Memory B cell (primary cell): ENCODE data around the gene SLC16A11.
A peak's percentile ranks its signal among the peaks of the same experiment; 100 is the strongest.

Experiments used
- ATAC-seq: fragments of 150-1000 bp; cut with Tn5 transposase; 2 replicates; pipeline ENCODE4 v1.10.0; 2021; ENCODE audit warnings: low read depth, mild to moderate bottlenecking, moderate library complexity
- DNase-seq, 2 donors: peaks; one replicate each; pipeline ENCODE4 v3.0.0; 2022; ENCODE audit warnings: low spot score in 2 of 2
- H3K27ac Mint-ChIP-seq: one replicate; pipeline ENCODE4 v1.8.0; 2022; ENCODE audit warnings: mild to moderate bottlenecking, moderate library complexity, mixed read lengths
- H3K27me3 Mint-ChIP-seq: one replicate; pipeline ENCODE4 v1.8.0; 2022; ENCODE audit warnings: mixed read lengths
- H3K36me3 Mint-ChIP-seq: one replicate; pipeline ENCODE4 v1.8.0; 2022; ENCODE audit warnings: mild to moderate bottlenecking, mixed read lengths
- H3K4me1 Mint-ChIP-seq: one replicate; pipeline ENCODE4 v1.8.0; 2022; ENCODE audit warnings: mixed read lengths
- H3K4me3 Mint-ChIP-seq: one replicate; pipeline ENCODE4 v1.8.0; 2022; ENCODE audit warnings: mild to moderate bottlenecking, moderate library complexity, mixed read lengths
- H3K9me3 Mint-ChIP-seq: one replicate; pipeline ENCODE4 v1.8.0; 2022; ENCODE audit warnings: mixed read lengths

Gene SLC16A11

GRCh38 chr17:7014995-7015958 lies 28.6 kb downstream of the SLC16A11 start:
- DNase-seq = peak in 1 of 2 donors; percentile 72
- ATAC-seq = peak; percentile 41
- H3K36me3 Mint-ChIP-seq = peaks cover 9% of the 10 kb centered on the region
- no peaks in the 10 kb centered on the region for H3K9me3 Mint-ChIP-seq
- peaks cover 34% of the 10 kb centered on the region for H3K4me1 Mint-ChIP-seq
- H3K27me3 Mint-ChIP-seq = no peaks in the 10 kb centered on the region
- H3K27ac Mint-ChIP-seq = peak overlapping the region; percentile 99
- peak overlapping the region; percentile 92 for H3K4me3 Mint-ChIP-seq

GRCh38 chr17:7014261-7014994 lies 29.5 kb downstream of the SLC16A11 start:
- Mint-ChIP-seq H3K4me1 (peaks cover 38% of the 10 kb centered on the region), H3K36me3 (peaks cover 11% of the 10 kb centered on the region), H3K9me3 (no peaks in the 10 kb centered on the region), H3K4me3 (peak overlapping the region; percentile 96), H3K27ac (peak overlapping the region; percentile 99), H3K27me3 (no peaks in the 10 kb centered on the region)
- DNase-seq = peak; percentile 92 to 96
- peak; percentile 78 for ATAC-seq

DNA sequence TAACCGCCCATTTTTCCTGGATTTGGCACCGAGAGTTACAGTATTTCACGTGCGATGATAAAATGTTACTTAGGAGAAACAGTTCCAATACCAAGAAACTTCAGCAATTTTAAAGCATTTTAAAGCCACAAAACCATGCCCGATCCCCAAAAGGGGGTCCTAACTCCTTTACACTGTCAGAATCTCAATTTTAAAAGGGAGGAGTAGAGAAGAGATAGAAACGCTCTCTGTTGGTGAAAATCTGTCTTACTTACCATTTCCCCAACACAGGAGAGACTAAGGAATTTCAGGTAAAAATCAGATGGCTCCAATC lies 32.0 kb downstream of the SLC16A11 start:
- ATAC-seq (no peak), DNase-seq (no peak)
- H3K4me1 Mint-ChIP-seq = peaks cover 40% of the 10 kb centered on the region
- H3K36me3 Mint-ChIP-seq = peaks cover 6% of the 10 kb centered on the region
- H3K27ac Mint-ChIP-seq = peak overlapping the region; percentile 99
- H3K9me3 Mint-ChIP-seq = no peaks in the 10 kb centered on the region
- H3K4me3 Mint-ChIP-seq = peak overlapping the region; percentile 96
- no peaks in the 10 kb centered on the region for H3K27me3 Mint-ChIP-seq

- no peaks in the 10 kb centered on the region for H3K9me3 Mint-ChIP-seq
- ATAC-seq (no peak), DNase-seq (no peak)
- peak overlapping the region; percentile 96 for H3K4me3 Mint-ChIP-seq
- H3K36me3 Mint-ChIP-seq = peaks cover 4% of the 10 kb centered on the region
- peak overlapping the region; percentile 99 for H3K27ac Mint-ChIP-seq
- H3K27me3 Mint-ChIP-seq = no peaks in the 10 kb centered on the region
- peaks cover 41% of the 10 kb centered on the region for H3K4me1 Mint-ChIP-seq
Observed at GRCh38 chr17:7011415-7011814, 32.5 kb downstream of the SLC16A11 start.

DNA sequence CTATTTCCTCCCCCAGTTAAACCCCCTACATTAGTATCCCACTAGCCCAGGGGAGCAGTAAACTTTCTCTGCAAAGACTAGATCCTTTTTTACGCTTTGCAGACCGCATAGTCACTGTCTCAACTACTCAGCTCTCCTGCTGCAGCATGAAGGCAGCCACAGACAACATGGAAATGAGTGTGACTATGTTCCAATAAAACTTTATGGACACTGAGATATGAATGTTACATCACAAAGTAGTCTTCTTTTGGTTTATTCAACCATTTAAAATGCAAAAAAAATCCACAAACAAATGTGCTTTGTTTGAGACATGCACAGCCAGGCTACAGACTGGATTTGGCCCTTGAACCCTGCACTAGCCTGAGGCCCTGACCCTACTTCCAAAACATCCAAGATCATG lies 33.4 kb downstream of the SLC16A11 start:
- no peaks in the 10 kb centered on the region for H3K9me3 Mint-ChIP-seq
- no peak for ATAC-seq
- H3K27me3 Mint-ChIP-seq = no peaks in the 10 kb centered on the region
- H3K4me1 Mint-ChIP-seq = peaks cover 37% of the 10 kb centered on the region
- H3K4me3 Mint-ChIP-seq = peak overlapping the region; percentile 46
- peaks cover 4% of the 10 kb centered on the region for H3K36me3 Mint-ChIP-seq
- DNase-seq = no peak
- no peak overlapping the region for H3K27ac Mint-ChIP-seq

- Mint-ChIP-seq H3K36me3 (peaks cover 13% of the 10 kb centered on the region), H3K27ac (no peak overlapping the region)
- ATAC-seq = no peak
Observed at GRCh38 chr17:7007143-7007542, 36.7 kb downstream of the SLC16A11 start.

DNA sequence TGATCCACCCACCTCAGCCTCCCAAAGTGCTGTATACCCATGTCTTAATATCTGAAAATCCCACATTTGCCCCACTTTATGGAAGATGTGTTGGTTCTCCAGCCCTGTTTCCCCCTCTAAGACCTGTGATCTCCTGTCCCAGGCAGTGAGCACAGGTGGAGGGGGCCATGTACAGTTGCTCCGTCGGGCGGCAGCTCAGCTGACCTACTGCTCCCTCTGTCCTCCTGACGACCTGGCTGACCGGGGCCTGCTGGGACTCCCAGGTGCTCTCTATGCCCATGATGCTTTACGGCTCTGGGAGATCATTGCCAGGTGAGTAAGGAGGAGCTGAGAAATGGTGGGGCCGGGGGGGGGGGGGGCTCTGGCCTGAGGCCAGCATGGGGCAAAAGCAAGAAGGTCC lies 38.2 kb downstream of the SLC16A11 start:
- ATAC-seq (no peak), DNase-seq (no peak)
- H3K27me3 Mint-ChIP-seq = no peaks in the 10 kb centered on the region
- H3K36me3 Mint-ChIP-seq = peaks cover 22% of the 10 kb centered on the region
- no peaks in the 10 kb centered on the region for H3K9me3 Mint-ChIP-seq
- H3K4me1 Mint-ChIP-seq = peaks cover 23% of the 10 kb centered on the region
- H3K27ac Mint-ChIP-seq = no peak overlapping the region
- H3K4me3 Mint-ChIP-seq = no peak overlapping the region

More at GRCh38 chr17:7007143-7007542, 36.7 kb downstream of the SLC16A11 start:
- no peak overlapping the region for H3K4me3 Mint-ChIP-seq
- DNase-seq = no peak
- H3K4me1 Mint-ChIP-seq = peaks cover 23% of the 10 kb centered on the region
- H3K27me3 Mint-ChIP-seq = no peaks in the 10 kb centered on the region
- no peaks in the 10 kb centered on the region for H3K9me3 Mint-ChIP-seq

GRCh38 chr17:7004398-7005253 lies 39.3 kb downstream of the SLC16A11 start:
- no peaks in the 10 kb centered on the region for H3K27me3 Mint-ChIP-seq
- H3K27ac Mint-ChIP-seq = no peak overlapping the region
- peaks cover 25% of the 10 kb centered on the region for H3K36me3 Mint-ChIP-seq
- H3K9me3 Mint-ChIP-seq = no peaks in the 10 kb centered on the region
- no peak overlapping the region for H3K4me3 Mint-ChIP-seq
- ATAC-seq = peak; percentile 94
- peak in 1 of 2 donors; percentile 77 for DNase-seq
- H3K4me1 Mint-ChIP-seq = peaks cover 15% of the 10 kb centered on the region

DNA sequence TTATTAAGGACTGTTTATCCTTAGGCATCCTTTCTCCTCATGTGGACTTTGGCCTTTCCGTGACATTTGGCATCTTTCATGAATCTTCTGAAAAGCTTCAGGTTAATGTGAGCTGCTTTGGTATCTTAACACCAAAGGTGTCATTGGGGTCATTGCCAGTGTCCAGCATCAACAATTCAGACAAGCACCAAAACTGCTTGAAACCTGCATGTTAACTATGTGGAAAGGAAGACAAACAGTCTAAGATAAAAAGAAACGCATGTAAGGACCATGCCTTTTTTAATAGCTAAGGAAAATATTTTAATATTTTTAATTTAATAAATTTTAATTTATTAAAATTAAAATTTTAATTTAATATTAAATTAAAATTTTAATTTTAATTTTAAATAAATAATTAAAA lies 40.1 kb downstream of the SLC16A11 start:
- H3K36me3 Mint-ChIP-seq = peaks cover 28% of the 10 kb centered on the region
- no peaks in the 10 kb centered on the region for H3K9me3 Mint-ChIP-seq
- DNase-seq (no peak), ATAC-seq (no peak)
- no peak overlapping the region for H3K4me3 Mint-ChIP-seq
- H3K4me1 Mint-ChIP-seq = peaks cover 14% of the 10 kb centered on the region
- no peaks in the 10 kb centered on the region for H3K27me3 Mint-ChIP-seq
- no peak overlapping the region for H3K27ac Mint-ChIP-seq

GRCh38 chr17:7002288-7003047 lies 41.4 kb downstream of the SLC16A11 start:
- ATAC-seq (no peak), DNase-seq (no peak)
- H3K27ac Mint-ChIP-seq = no peak overlapping the region
- H3K9me3 Mint-ChIP-seq = no peaks in the 10 kb centered on the region
- peaks cover 36% of the 10 kb centered on the region for H3K36me3 Mint-ChIP-seq
- H3K4me3 Mint-ChIP-seq = no peak overlapping the region
- no peaks in the 10 kb centered on the region for H3K27me3 Mint-ChIP-seq
- peaks cover 16% of the 10 kb centered on the region for H3K4me1 Mint-ChIP-seq

DNA sequence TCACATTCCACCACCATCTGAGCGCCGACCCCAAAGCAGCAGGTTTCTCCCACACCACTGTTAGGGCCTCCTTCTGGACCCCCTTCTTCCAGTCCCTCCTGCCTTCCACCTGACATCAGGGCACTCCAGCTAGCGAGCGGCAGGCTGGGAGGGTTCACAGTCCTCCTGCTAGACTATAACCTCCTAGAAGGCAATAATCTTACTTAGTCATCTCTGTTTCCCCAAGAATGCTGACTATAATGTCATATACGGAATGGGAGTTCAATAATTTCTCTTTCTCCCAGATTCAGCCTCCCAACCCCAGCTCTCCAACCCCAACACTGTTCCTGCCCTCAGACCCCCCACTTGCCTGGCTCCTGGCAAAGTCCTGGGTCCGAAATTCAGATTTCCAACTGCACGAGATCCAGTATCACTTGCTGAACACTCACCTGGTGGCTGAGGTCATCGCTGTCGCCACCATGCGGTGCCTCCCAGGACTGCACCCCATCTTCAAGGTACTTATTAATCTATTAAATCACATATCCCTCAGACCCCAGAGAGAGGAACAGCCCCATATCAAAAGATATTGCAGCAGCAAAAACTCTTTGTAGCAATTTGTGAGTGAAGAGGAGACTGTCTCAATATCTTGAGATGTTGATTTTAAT lies 42.5 kb downstream of the SLC16A11 start:
- peaks cover 42% of the 10 kb centered on the region for H3K36me3 Mint-ChIP-seq
- DNase-seq = no peak
- H3K4me1 Mint-ChIP-seq = peaks cover 9% of the 10 kb centered on the region
- no peaks in the 10 kb centered on the region for H3K27me3 Mint-ChIP-seq
- H3K27ac Mint-ChIP-seq = no peak overlapping the region
- H3K9me3 Mint-ChIP-seq = no peaks in the 10 kb centered on the region
- H3K4me3 Mint-ChIP-seq = no peak overlapping the region
- no peak for ATAC-seq

GRCh38 chr17:6998855-6999508 lies 44.9 kb downstream of the SLC16A11 start:
- ATAC-seq = no peak
- H3K9me3 Mint-ChIP-seq = no peaks in the 10 kb centered on the region
- H3K4me3 Mint-ChIP-seq = no peak overlapping the region
- H3K36me3 Mint-ChIP-seq = peaks cover 44% of the 10 kb centered on the region
- no peak for DNase-seq
- H3K4me1 Mint-ChIP-seq = peaks cover 7% of the 10 kb centered on the region
- H3K27me3 Mint-ChIP-seq = no peaks in the 10 kb centered on the region
- no peak overlapping the region for H3K27ac Mint-ChIP-seq
